Measurements from ENCODE around the gene CEND1. TPM values are rescaled to one million over a fixed set of nuclear protein-coding genes. Genes with fewer than 3 reads are reported as not detected.

Gene CEND1
- total RNA-seq, 1 donor from 2014 or later = not detected

DNA sequence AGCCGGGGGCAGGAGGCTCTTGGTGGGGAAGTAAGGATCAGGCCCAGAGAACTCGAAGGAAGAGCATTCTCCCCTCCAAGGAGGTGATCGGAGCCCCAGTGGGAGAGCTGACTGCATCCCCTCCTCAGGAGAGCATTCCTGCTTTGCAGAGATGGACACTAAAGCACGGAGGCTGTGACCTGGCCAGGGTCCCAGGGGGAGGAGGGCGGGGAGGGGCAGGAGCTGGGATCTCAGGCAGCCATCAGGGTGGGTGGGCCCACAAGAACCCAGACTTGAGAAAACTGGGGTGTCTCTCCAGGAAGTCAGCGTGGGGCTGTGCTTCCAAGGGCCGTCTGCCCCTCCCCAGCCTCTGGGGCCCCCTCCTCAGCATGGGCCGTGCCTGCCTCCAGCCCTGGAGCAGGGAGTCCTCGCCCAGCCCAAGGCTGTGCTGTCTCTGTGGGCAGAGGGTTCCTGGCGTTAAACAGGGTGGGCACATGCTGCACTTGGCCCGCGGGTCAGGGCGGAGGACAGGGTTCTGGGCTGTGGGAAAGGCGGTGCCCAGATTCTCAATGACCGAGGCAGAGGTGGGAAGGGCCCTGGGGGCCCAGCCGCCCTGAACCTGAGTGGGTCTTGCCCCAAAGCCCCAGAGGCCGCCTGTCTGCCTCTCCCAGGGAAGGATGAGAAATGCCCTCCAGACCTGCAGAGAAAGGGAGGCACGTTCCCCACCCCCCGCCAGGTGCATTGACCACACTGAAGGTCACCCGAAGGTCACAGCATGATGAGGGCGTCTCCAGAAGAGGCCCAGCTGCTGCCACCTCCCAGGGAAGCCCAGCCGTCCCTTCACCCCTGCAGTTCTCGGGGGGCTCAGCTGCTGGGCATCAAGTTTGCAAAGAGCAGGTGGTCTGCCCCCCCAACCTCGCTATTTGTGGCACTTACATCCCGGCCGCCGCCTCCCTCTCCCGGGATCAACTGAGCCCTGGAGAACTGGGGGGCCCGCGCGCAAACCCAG is 643 bp downstream of the CEND1 start:
- no peak for DNase-seq (ENCODE audit: low spot score)
- intact Hi-C loops (cut with DNase I) = no loop called here
- ATAC-seq = no peak

DNA sequence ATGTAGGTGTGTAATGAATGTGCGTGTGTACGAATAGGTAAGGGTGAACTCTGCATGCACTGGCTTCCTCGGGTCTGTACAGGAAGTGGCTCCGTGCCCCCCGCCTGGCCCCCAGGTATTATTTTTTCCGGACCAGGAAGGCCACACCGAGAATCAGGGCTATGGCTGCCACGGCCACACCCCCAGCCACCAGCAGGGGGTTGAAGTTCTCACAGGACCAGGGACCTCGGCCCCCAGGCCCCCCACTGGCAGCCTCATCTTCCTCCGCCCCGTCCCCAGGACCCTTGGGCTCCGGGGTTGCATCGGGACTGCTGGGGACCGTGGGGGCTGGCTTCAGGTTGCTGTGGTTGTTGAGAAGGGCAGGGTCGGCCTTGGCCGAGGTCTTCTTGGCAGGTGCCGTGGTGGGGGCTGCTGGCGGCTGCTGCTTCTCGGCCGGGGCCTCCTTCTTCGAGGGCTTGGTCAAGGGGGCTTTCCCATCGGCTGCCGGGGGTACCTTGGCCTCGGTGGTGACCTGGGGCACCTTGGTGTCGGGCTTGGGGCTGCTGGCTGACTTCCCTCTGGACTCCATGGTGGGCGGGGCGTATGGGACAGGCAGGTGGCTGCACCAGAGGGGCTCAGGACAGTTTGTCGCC is 1.8 kb downstream of the CEND1 start:
- intact Hi-C loops (cut with DNase I) = no loop called here

DNA sequence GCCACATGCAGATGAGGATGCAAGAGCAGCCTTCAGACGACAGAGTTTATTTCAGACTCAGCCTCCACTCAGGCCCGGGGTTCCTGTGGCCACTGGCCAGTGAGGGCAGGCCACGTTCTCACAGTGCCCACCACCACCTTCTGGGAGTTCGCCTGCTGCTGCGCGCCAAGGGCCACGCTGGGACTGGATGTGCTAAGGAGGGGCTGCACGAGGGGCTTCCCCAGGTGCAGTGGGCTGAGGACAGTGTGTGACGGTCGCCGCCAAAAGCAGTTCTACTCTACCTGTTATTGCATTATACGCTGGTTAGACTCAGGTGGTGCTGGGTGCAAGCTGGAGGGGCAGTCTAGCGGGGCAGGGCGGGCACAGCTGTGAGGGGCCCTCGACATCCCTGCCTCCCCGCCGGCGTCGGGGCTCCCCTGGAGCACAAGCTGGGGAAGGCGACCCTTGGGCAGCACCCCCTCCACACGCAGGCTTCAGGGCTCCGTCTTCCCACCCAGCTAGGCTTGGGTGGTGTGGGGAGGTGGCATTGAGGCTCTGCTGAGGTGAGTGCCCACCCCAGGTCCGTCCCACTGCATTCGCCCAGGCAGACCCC is 2.7 kb downstream of the CEND1 start:
- no peak for ATAC-seq
- DNase-seq (ENCODE audit: low spot score) = no peak

More for the DNA sequence above, 1.8 kb downstream of the CEND1 start:
- no peak for DNase-seq (ENCODE audit: low spot score)
- no peak for ATAC-seq

DNA sequence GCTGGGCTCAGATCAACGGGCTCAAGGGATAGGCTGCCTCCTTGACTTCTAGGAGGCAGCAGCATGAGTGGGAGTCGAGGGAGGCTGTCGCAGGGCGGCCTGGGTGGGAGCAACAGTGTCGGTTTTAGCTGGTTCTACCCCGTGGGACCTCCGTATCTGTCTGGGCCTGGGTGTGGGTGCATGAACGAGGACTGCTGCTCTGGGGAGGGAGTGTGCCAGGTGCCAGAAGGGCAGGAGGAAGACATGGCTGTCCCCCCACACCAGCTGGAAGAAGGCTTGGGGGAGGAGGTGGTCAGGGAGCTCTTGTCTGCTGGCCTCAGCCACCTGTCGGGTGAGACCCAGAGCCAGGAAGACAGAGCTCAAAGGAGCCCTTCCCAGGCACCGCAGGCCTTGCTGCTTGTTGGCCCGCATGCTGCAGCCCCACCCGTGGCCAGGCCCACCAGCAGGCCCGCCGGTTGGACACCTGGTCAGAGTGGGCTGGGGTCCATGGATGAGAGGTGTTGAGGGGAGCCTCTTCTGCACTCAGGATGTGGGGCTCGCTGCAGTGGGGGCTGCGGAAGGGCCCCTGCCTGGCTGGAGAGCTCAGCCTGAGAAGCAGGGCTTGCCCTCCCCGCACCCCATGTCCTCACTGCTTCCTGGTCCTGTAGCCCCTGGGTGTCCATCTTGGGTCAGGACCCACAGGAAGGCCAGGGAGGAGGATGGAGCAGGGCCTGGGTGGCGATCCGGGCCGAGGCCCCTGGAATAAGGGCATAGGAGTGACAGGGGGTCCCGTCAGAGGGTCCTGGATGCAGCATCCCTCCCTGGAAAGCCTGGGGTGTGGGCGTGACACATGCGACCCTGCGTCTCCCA is 3.4 kb downstream of the CEND1 start:
- ATAC-seq (no peak), DNase-seq (ENCODE audit: low spot score) (no peak)
- intact Hi-C loops (cut with DNase I) = no loop called here

More for the DNA sequence above, 2.7 kb downstream of the CEND1 start:
- intact Hi-C loops (cut with DNase I) = no loop called here

DNA sequence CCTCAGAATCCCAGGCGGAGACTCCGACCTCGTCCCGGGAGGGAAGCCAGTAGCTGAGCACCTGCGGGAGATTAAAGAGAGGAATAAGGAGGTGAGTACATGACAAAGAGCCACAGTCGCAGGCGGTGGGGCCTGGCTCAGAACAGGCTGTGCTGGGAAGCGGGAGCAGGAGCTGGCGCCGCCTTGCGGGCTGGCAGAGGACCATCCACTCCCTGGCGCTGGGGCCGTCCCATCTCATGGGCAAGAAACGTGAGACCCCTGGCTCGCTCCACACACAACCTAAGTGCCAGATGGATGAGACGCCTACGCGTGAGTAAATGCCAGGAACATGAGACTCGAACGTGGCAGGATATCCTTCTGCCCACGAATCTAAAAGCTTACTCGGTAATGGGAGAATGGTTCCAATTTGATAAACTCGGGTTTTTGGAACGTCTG is 6.3 kb downstream of the CEND1 start:
- intact Hi-C loops (cut with DNase I) = no loop called here
- ATAC-seq = peak; percentile 77
- DNase-seq (ENCODE audit: low spot score) = peak; percentile 83

DNA sequence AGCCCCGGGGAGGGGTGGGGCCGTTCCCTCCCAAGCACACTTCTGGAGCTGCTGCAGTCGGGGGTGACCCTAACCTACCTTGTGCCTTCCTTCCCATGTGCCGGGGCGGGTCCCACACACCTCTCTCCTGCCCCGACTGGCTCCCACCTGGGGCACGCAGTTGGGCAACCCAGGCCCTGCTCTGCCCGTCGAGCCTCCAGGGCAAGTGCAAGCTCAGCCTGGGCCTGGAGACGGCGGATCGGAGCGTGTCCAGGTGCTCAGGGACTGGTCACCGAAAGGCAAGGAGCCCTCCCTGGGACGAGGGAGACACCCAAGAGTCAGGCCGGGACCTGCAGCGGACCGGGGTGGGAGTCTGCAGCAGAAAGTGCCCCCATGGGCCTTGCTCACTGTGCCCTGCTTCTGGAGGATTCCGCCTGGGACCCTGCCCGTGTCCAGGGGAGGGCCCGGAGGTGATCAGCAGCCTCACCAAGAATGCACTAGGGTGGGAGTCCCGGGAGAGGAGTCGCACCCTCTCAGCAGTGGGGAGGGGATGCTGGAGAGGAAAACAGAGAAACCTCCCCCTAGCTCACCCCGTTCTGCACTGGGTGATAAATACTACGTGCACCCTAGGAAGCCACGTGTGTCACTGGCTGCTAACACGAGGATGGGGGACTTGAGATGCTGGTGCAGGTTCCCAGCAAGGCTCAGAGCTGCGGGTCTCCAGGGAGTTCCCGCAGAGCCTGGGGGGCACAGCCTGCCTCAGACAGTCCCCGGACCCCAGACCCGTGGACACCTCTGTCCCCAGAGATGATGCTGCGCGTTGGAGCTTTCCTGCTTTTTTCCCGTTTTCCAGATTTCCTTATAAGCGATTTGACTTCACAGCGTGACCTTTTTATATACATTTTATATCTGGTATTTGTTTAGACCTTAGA is 7.4 kb downstream of the CEND1 start:
- no peak for ATAC-seq
- intact Hi-C loops (cut with DNase I) = no loop called here
- no peak for DNase-seq (ENCODE audit: low spot score)

DNA sequence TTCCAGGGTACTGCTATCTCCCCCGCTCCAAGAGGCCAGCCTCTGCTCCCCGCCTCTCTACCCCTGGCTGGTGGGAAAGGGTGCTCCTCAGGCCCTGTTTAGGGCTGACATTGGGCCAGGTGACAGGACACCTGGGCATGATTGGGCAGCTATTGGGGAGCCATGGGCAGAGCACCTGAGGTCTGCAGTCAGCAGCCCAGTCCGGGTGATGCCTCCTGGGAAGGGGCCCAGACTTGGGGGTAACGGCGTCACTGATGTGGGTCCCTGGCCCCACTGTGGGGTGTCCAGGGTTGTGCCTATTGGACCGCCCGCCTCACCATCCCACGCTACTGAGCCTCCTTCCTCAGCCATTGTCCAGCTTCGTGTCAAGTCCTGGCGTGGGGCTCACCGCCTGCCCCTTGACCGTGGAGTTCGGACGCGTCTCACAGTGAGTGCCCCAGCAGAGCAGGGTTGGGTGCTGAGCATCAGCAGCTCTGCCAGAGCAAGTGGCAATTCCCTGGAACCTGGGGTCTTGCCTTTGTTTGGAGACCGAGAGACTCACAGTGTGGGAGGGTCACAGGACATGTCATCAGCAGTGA is 9.8 kb downstream of the CEND1 start:
- ATAC-seq (no peak), DNase-seq (ENCODE audit: low spot score) (no peak)
- intact Hi-C loops (cut with DNase I) = no loop called here

DNA sequence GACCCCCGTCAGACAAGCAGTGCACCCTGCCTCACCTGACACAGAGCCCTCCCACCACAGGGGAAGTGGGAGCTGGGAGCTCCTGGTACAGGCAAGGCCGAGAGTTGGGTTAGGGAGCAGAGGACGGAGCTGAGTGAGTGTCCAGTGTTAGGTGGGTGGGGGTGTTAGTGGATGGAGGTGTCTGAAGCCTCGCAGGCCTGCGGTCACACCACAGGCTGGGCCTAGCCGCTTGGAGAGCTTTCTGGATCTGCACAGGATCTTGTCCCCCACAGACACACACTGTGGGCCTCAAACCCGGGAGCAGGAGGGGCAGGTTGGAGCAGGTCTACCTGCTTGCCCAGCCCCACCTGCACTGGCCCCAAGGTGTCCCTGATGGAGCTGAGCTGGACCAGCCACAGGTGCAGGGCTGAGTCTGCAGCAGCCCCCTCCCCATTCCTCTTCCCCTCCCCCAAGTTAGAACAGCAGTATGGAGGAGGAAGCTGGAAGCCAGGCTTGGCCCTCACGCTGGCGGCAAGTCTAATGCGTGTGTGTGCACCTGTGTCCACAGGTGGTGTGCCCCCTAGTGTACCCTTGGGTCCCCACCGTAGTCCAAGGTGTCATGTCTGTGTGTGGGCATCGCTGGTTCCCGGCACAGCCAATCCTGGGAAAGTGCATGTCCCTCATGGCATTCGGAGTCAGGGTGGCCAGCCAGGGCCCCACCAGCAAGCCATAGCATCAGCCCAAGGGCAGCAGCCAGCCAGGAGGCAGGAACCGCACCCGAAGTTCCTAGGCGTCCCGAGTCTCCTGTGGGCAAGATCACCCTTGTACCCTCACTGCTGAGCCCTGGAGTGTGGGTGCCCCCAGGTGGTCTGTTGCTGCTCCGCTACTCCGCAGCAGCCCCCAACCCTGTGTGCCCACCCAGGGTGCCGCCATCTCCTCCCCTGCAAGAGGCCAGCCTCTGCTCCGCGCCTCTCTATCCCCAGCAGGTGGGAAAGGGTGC is 10.6 kb downstream of the CEND1 start:
- intact Hi-C loops (cut with DNase I) = no loop called here
- no peak for ATAC-seq
- DNase-seq (ENCODE audit: low spot score) = no peak

DNA sequence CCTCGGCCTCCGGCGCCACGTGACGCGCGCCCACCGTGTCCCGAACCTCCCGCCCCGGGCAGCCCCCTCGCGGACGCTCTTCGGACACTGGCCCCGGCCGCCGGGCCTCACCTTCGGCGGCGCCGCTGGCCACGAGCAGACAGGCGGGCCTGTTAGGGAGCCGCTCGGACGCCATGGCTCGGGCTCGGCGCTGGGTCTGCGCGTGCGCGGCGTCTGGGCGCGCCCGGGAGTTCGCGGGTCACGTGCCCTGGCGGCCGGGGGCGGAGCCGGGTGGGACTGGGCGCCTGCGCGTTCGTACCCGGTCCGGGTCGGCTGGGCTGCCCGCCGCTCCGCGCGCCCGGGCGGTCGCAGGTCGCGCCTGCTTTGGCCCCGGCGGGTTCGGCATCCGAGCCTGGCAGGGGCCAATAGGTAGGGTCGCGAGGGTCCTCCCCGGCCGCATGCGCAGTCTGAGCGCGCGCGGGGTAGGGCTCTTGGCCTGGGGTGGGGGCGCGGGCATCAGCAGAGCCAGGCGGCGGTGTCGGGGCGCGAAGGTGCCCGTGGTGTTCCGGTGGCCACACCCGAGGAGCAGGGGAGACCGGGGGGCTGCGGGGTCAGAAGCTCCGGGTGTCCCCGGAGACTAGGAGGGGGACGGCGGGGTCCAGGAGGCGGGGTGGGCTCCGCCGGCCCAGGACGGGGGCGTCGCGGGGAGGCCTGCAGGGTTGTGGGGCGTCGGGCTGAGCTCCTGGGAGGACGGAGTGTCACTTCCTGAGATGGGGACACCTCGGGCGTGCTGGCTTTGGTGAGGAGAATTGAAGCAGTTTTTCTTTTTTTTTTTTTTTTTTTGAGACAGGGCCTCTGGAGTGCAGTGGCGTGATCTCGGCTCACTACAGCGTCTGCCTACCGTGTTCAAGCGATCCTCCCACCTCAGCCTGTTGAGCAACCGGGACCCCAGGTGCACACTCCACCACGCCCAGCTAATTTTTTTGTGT is 12.3 kb downstream of the CEND1 start, which contains the start of gene GATD1:
TSS of gene GATD1 (minus strand) at position 200 of the 968 bp plus-strand sequence. CDS start at position 175, 25 bp downstream.
- DNase-seq (ENCODE audit: low spot score) (peak; percentile 96), ATAC-seq (peak; percentile 87)
- intact Hi-C loops (cut with DNase I) = no loop called here

DNA sequence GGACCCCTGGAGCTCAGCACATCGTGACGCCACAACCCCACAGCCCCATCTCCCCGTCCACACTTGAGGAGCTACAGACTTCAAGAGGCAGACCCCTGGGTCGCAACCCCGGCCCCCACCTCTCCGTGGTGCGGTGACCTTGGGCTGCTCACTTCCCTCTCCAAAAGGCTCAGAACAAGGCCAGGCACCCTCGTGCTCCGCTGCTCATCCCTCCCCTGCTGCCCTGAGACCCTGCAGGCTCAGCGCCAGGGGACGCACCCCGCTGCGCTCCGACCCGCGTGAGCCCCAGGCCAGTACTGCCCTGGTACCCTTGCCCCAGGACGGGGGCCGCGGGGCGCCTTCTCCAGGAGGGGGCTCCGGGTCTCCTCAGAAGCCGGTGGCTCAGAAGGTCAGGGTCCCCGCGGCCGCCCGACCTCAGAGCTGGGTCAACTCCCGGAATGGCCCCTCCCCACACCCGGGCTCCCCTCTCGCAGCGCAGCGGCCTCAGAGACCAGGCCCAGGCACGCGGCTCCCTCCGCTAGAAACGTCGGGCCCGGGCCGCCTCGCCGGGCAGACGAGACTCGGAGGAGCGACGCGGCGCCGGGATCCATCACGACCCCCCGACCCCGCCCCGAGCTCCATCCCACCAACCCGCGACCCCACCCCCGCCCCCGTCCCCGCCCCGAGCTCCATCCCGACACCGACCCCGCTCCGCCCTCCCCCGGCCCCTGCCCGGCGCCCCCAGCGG is 13.2 kb downstream of the CEND1 start:
- ATAC-seq (peak; percentile 2), DNase-seq (ENCODE audit: low spot score) (no peak)
- intact Hi-C loops (cut with DNase I) = no loop called here

DNA sequence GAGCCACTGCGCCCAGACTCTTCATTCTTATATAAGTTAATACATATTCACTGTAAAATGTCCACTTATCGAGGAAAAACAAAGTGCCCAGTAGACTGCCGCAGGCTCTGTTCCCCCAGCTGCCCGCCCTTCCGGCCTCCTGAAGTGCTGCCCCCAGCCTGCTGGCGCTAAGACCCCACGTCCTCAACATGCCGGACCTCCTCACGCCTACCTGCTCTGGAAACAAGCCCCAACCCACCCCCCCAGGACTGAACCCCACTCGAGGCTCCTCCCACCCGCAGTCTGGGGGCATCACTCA is 13.7 kb downstream of the CEND1 start:
- DNase-seq (ENCODE audit: low spot score) (no peak), ATAC-seq (no peak)
- intact Hi-C loops (cut with DNase I) = no loop called here

DNA sequence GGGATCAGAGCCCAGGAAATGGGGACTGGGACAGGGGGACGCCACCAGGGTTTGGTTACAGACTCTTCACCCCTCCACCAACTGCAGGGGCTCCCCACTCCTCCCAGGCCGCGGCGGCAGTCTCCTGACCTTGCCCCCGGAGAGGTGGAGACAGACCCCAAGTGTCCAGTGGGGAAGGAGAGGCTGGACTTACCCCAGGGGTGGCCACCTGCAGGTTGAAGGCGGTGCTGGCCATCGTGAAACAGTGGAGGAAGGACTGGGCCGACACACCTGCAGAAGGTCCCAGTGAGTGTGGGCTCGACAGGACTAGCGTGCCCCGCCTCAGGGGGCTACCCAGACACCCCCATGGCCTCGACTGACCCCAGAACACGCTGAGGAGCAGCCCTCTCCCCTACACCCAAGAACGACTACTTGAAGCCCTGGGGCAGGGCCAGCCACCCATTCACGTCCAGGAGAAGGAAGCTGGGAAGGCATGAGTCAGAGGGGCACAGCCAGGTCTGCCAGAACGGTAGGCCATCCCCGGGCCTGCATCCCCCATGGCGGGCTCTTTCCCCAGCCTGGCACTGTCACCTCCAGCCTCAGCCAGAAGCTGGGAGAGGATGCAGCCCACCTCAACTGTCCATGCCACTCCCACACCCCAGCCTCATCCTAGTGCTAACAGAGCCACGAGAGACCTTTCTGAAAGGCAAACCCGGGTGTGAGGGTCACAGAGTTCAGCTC is 14.9 kb downstream of the CEND1 start:
- DNase-seq (ENCODE audit: low spot score) (no peak), ATAC-seq (no peak)
- intact Hi-C loops (cut with DNase I) = no loop called here

DNA sequence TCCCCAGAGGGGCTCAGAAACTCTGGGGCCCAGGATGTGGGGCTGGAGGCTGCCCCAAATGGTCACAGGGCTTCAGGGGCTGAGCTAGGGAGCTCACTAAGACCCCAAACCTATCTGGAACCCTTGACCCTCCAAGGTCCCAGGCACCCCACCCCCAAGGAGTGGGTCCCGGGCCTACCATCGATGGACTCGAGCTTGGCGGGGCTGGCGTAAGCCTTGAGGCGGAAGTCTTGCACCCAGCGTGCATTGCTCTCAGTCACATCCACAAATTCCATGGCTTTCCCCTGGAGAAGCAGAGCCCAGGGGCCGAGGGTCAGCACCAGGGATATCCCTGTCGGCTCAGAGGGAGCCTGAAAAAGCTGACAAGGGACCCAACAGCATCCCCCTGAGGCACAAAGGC is 16.1 kb downstream of the CEND1 start:
- intact Hi-C loops (cut with DNase I) = no loop called here
- DNase-seq (ENCODE audit: low spot score) = no peak
- ATAC-seq = no peak

DNA sequence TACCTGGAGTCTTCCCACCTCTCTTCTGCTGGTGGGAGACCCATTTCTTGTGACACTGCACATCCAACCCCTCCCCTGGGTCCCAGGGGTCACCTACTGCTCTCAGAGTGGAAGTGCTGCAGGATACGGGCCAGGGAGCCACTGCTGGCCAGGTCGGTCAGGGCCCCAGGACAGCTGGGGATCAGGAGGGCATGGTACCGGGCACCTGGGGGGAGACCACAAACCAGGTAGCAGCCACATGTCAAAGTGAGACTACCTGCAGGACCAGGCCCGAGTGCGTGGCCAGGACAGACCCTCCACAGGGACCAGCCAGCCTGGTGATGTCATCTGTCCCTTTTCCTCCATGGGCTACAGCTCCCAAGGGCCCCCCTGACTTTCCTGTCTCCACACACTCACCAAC is 16.5 kb downstream of the CEND1 start:
- intact Hi-C loops (cut with DNase I) = no loop called here
- DNase-seq (ENCODE audit: low spot score) (no peak), ATAC-seq (no peak)
